Measurements from ENCODE around the gene IL6R. TPM values are rescaled to one million over a fixed set of nuclear protein-coding genes. Genes with fewer than 3 reads are reported as not detected.
A peak's percentile ranks its signal among the peaks of the same experiment; 100 is the strongest.
"Not testable (repeated sequence)": the region's sequence is repeated elsewhere in the genome, so short reads cannot be mapped to it uniquely, and the experiment has no call there.

Gene IL6R
- polyA plus RNA-seq (ENCODE audit: insufficient read length) = 7.7 TPM

GRCh38 chr1:154404984-154405746 lies at the start of gene IL6R:
IL6R (plus strand) TSS chr1:154405343; CDS start chr1:154405630, 287 bp downstream.
- DNase-seq = peak; percentile 88

GRCh38 chr1:154358519-154358918 lies 46.6 kb upstream of the IL6R start:
- no peak for DNase-seq

- DNase-seq = no peak
Measured at GRCh38 chr1:154360288-154360687, 44.9 kb upstream of the IL6R start.

- not testable (repeated sequence) for DNase-seq
Measured at GRCh38 chr1:154360881-154361280, 44.3 kb upstream of the IL6R start.

GRCh38 chr1:154361357-154361756 lies 43.8 kb upstream of the IL6R start:
- DNase-seq = no peak

- no peak for DNase-seq
Measured at GRCh38 chr1:154371436-154371835, 33.7 kb upstream of the IL6R start.

GRCh38 chr1:154373777-154374357 lies 31.3 kb upstream of the IL6R start:
- not testable (repeated sequence) for DNase-seq

- no peak for DNase-seq
Measured at GRCh38 chr1:154379301-154379700, 25.8 kb upstream of the IL6R start.

GRCh38 chr1:154384650-154385489 lies 20.3 kb upstream of the IL6R start:
- no peak for DNase-seq

GRCh38 chr1:154386643-154387352 lies 18.3 kb upstream of the IL6R start:
- no peak for DNase-seq

- no peak for DNase-seq
Measured at GRCh38 chr1:154391086-154391770, 13.9 kb upstream of the IL6R start.

- DNase-seq = no peak
Measured at GRCh38 chr1:154398141-154398540, 7.0 kb upstream of the IL6R start.

GRCh38 chr1:154398678-154399077 lies 6.5 kb upstream of the IL6R start:
- no peak for DNase-seq

GRCh38 chr1:154400381-154400801 lies 4.8 kb upstream of the IL6R start:
- no peak for DNase-seq

GRCh38 chr1:154402409-154402921 lies 2.7 kb upstream of the IL6R start:
- no peak for DNase-seq

GRCh38 chr1:154403261-154403943 lies 1.7 kb upstream of the IL6R start:
- DNase-seq = no peak

GRCh38 chr1:154403983-154404382 lies 1.2 kb upstream of the IL6R start:
- DNase-seq = no peak

- no peak for DNase-seq
Measured at GRCh38 chr1:154404511-154404931, 622 bp upstream of the IL6R start.

- peak; percentile 54 for DNase-seq
Measured at GRCh38 chr1:154405747-154406571, 816 bp downstream of the IL6R start.

- DNase-seq = no peak
Measured at GRCh38 chr1:154406572-154406879, 1.4 kb downstream of the IL6R start.

- no peak for DNase-seq
Measured at GRCh38 chr1:154406886-154407197, 1.7 kb downstream of the IL6R start.
